NK-92 (cell line): ENCODE results near the gene RASGRF2.

Source experiments
- DNase-seq: peaks from one replicate; lab custom pipeline; 2025; ENCODE audit not compliant: unreplicated experiment; lab: John Stamatoyannopoulos, UW

RASGRF2 gene

DNA sequence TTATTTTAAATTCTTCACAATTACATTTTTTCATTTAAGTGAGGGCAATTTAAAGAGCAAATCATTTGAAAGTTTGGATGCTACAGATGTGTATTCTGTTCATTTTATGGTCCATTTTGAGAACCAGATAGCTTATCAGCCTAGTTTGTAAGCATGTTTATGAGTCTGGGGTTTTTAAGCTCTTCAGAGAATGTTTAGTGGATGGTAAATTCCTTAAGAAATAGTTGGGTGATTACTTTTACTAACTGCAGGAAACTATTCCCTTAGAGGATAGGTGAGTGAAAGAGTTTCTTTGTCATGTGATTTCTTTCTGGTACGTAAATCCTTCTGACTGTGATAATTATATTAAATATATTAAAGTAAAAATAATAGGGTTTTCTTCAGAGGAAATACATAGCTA is 17.6 kb downstream of the RASGRF2 start:
- no peak for DNase-seq

GRCh38 chr5:80978772-80979317 is 18.7 kb downstream of the RASGRF2 start:
- DNase-seq: no peak

DNA sequence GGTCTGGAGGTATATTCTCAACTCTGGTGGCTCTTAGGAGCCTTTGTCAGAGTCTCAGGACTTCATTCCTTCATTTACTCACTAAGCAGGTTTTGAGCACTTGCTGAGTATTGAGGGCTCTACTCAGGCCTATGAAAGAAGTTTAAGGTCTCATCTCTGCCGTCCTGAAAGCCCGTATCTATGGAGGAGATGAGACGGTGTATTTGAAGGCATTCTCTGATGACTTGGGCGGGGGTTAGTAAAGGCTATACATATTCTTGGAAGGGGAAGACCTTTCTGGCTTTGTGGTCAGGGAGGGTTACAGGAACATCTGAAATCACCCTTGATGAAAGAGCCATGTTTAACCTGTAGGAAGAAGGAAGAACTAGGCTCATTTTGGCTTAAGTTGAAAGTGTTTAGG is 21.9 kb downstream of the RASGRF2 start:
- no peak for DNase-seq

GRCh38 chr5:80985600-80986228 is 25.6 kb downstream of the RASGRF2 start:
- no peak for DNase-seq

DNA sequence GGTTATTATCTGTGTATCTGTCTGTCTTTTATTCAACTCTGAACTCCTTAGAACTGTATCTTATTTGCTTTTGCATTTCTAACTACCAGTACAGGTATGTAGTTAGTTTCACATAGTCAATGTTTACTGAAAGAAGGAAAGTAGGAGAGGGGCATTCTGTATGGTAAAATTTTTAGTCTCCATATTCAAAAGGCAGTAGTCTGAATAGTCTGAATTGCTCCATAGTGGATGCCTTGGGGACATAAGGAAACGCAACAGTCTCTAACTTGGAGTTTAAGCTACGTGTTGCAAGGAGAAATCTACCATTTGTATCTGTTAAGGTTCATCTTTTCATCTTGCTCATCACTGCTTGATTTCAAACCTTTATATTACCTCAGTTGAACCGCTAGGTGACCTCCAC is 26.2 kb downstream of the RASGRF2 start:
- no peak for DNase-seq

- no peak for DNase-seq
These were observed 27.1 kb downstream of the RASGRF2 start for GRCh38 chr5:80987078-80987766.

- no peak for DNase-seq
These were observed 28.3 kb downstream of the RASGRF2 start for GRCh38 chr5:80988419-80988935.

GRCh38 chr5:80989883-80990282 is 29.7 kb downstream of the RASGRF2 start:
- DNase-seq: no peak

DNA sequence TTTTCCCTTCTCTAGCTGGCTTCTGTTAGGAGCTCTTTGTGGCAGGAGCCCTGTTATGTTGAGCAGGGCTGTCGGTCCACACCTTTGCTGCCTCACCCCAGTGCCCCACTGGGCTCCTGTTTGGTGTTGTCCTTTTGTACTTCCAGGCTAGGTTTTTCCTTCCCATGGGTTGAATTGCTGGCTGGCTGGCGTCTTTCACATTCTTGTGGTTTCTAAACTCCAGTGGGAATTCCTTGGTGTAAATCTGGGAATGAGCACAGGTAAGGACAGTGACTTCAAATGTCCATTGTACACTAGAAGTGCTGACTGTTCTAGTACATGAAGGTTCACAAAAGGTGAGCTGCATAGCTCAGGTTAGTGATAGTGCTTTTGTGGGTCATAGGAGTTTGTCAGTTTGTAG is 30.4 kb downstream of the RASGRF2 start:
- DNase-seq: no peak

- no peak for DNase-seq
These were observed 30.8 kb downstream of the RASGRF2 start for GRCh38 chr5:80990971-80991370.

GRCh38 chr5:80995908-80996307 is 35.7 kb downstream of the RASGRF2 start:
- DNase-seq: no peak

- DNase-seq: no peak
These were observed 38.4 kb downstream of the RASGRF2 start for GRCh38 chr5:80998590-80998979.

DNA sequence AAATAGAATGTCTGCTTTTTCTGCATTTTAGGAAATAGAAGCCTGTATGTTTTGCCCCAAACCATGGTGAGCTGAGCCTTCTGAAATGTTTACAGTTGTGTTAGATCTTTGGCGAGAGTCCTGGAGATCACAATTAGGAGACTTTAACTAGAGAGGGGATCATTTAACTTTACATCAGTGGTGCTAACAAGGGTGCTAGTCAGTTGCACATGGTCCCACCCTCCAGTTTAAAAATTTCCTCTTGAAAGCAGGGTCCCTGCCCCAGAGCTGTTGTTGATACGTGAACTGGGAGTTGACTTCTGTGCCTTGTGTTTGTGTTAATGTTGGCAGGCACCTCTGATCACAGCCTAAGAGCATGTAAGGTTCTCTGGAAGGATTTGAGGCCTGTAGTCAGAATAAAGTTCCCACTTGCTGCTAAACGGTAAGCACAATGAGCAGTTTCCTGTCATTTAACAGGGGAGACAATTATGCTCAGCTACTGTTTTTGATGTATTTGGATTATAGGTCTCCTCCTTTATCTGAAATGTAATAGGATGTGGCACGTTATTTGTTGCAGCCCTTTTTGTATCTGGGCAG is 43.7 kb downstream of the RASGRF2 start:
- no peak for DNase-seq

- no peak for DNase-seq
These were observed 45.5 kb downstream of the RASGRF2 start for GRCh38 chr5:81005708-81006107.

DNA sequence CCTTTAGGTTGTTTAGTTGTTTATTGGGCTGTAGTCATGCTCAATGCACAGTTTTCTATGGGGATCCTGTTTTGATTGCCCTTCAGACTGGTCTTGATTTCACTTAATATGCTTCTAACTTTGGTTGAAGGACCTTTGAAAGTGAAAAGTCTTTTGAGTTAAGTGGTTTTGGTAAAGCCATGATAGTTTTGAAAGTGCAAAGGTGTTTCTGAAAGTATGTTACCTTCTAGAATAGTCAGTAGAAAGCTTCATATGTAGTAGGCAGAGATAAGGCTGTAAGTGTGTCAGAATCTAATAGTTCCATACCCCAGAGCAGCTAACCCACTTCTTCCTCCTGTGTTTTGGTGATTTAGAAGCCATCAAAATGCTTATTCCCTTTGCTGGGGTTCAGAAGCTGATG is 46.1 kb downstream of the RASGRF2 start:
- no peak for DNase-seq

DNA sequence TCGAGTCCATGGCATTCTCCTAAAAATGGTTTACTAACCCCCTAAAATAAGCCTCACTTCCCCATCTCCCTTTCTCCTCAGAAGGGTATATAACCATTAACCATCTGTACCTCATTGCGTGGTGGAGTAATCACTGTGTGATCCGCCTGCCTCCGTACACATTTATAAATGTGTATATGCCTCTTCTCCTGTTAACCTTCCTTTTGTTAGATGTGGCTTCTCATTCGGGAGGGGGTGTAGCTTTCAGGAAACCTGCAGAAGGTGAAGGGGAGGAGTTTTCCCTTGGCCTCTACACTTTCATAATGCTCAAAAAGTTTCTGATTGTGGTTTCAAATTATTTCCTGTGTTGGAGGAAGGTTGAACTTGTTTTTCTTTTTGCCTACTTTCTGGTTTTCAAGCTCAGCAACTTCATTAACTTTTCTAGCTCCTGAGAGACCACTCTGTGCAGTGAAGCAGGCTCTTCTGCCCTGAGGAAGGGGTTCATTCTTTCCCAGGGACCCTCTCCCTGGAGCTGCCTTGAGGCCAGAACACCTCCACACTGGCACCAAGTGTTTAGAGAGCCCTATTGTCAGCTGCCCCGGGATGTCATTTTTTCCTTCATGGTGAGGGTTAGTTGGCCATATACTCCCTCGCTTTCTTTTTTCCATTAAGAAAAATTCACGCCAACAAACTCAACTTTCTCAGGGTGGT is 46.9 kb downstream of the RASGRF2 start:
- no peak for DNase-seq

GRCh38 chr5:81007637-81008027 is 47.5 kb downstream of the RASGRF2 start:
- no peak for DNase-seq

- no peak for DNase-seq
These were observed 50.4 kb downstream of the RASGRF2 start for GRCh38 chr5:81010336-81011169.

DNA sequence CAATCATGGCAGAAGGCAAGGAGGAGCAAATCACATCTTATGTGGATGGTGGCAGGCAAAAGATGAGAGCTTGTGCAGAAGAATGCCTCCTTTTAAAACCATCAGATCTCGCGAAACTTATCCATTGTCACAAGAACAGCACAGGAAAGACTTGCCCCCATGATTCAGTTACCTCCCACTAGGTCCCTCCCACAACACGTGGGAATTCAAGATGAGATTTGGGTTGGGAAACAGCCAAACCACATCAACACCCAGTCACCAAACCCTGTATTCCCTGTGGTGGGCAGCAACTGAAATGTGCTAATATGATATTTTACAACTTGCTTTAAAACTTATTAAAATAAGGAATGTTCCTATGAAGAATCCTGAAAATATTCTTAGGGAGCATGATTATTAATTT is 54.2 kb downstream of the RASGRF2 start:
- no peak for DNase-seq

DNA sequence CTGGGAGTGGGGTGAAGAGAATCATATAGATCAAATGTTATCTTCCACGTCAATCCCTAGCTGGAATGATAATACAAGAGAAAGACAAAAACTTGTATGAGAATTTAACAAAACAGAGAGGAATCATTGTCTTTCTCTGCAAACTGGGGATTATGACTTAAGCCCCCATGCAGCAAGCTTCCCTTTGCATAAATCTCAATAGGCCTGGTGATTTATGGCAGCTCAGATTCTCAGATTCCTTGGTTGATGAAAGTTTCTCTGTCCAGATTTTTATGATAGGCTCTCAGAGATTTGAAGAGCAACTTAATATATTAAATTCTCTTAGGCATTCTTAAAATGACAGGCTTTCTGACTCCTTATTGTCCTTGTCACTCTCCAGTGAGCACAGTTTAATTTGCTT is 56.0 kb downstream of the RASGRF2 start:
- DNase-seq: no peak

- no peak for DNase-seq
These were observed 57.2 kb downstream of the RASGRF2 start for GRCh38 chr5:81017320-81017719.
